HG02798 (cell line): ENCODE data around the gene KCP.
A peak's percentile ranks its signal among the peaks of the same experiment; 100 is the strongest.
"Not testable (repeated sequence)": the region's sequence is repeated elsewhere in the genome, so short reads cannot be mapped to it uniquely, and the experiment has no call there.

Source experiments
- ATAC-seq: cut with Tn5 transposase; IDR thresholded peaks from one replicate; pipeline ENCODE4 v1.9.1; 2021; ENCODE audit warnings: mild to moderate bottlenecking; ENCODE audit not compliant: unreplicated experiment, poor library complexity

KCP gene

DNA sequence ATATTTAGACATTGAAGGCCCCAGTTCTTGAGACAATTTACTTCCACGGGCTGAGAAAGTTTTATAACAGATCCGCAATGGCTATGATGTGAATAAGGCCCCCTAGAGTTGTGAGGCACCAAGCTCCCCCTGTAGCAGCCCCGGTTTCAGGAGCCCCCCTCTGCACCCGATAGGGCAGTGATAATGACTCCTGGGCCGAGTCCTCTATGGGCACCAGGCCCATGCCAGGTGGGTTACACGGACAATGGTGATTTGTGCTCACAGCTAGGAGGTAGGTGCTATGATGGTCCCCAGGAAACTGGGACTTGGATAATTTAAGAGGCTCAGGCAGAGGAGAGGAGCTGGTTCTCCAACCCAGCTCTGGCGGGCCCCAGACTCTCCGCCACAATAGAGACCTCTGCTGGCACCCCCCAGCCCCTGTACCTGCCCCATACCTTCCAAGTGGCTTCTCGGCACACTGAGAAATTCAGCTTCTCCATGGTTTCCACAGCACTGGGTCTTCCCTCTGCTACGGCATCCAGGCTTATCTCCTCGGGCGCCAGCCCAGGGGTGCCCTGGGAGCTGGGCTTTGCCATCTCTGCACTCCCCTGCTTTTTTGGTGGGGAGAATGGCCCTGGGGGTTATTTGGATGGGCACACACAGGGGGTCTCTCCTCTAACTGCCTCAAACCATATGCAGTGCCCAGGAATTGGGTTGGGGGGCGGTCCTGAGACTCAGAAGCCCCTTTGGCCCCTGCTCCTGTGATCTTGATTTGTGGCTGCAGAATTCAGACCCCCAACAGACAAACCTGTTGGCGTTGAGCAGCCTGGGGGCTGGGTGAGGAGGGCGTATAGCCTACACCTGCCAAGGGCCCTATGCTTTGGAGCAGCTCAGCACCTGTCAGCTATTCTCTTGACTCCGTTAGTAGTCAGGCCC is 12.2 kb upstream of the KCP start:
- no peak for ATAC-seq

DNA sequence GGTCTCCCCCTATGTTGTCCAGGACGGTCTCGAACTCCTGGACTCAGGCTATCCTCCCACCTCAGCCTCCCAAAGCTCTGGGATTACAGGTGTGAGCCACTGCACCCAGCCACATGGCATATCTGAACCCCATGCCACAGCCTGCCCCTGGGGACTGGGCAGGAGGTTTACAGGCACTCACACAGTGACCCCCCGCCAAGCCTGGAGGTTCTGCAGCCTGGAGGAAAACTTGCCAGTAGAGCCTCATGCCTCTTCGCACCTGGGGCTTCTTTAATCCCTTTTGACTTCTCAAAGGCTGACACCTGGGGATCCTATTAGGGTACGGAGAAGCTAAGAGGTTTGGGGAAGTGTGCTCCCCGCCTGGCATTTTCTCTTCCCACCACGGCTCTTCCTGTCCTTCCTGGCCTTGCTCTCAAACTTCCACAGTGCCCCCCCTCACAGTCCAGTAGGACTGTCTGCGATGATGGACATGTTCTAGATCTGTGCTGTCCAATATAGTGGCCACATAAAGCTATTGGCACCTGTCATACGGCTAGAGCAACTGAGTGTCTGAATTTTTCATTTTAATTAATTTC is 11.4 kb upstream of the KCP start:
- no peak for ATAC-seq

- ATAC-seq: no peak
These were observed 10.5 kb upstream of the KCP start for GRCh38 chr7:128920913-128921582.

DNA sequence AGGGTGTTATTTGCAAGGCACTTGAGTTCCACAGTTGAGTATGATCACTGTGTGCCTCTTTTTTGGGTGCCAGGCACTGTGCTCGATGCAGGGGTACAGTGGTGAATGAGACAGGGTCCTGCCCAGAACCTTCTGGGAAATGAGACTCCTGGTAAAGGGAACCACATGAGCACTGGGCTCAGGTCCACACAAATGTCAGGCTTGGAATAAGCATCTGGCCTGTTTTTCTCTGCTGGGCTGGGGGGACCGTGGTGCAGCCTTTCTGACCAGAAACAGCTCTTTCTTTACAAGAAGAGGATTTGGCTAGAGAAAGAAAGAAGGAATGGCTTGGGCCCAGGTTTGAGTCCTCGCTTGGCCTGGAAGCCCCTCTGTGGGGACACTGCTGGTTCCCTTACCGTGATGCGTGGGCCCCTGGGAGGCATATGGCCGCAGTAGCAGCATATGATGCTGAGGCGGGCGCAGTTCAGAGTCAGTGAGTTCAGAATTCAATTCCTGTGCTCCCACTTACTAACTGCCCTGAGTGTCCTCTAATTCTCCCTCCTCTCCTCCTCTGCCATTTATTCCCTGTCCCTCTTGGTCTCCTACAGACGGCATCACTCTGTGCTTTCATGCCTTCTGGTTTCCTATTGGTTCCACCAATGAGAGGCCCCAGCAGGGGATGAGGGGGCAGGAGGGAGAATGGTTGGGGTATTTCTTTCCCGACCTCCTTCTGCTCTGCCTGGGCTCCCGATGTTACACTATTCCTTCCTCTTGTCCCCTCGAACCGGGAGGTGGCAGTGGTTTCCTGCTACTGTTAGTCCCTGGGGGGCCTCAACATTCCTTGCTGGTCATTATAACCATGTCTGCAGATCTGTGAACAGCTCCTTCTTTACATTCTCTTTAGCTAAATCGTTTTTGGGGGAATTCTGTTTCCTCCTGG is 9.6 kb upstream of the KCP start:
- ATAC-seq: no peak

- no peak for ATAC-seq
These were observed 8.7 kb upstream of the KCP start for GRCh38 chr7:128919241-128919640.

- ATAC-seq: no peak
These were observed 7.6 kb upstream of the KCP start for GRCh38 chr7:128918016-128918665.

GRCh38 chr7:128917122-128917521 is 6.6 kb upstream of the KCP start:
- ATAC-seq: no peak

DNA sequence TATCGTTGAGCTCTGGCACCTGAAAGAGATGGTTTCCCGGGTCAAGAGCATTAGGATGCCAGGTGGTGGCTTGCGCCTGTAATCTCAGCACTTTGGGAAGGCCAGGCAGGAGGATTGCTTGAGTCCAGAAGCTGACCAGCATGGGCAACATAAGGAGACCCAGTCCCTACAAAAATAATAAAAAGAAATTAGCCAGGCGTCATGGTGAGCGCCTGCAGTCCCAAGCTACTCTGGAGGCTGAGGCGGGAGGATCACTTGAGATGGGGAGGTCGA is 6.1 kb upstream of the KCP start:
- no peak for ATAC-seq

- ATAC-seq: no peak
These were observed 5.5 kb upstream of the KCP start for GRCh38 chr7:128915841-128916642.

DNA sequence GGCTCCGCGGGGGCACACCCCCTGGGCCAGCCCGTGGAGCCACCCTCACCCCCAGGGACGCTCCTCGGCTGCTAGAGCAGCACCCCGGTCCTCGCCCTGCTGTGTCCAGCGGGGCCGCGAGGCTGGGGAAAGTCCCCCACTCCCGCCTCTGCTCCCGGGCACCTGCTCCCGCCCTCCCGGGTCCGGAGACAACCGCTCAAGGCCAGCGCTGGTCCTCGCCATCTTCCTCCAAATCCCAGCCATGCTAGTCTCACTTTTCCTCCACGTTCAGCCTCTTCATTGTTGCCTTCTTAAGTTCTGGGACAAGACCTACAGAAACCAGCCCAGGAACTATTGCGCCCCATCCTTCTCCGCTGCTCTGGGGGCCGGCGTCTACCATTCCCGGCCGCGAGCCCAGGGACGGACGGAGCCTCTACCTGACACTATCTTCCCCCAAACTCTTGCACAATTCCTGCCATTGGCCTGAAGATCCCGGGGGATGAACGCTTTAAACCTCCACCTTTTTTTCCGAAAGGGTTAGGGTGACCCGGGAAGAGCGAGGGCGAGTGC is 4.8 kb upstream of the KCP start:
- ATAC-seq: no peak

DNA sequence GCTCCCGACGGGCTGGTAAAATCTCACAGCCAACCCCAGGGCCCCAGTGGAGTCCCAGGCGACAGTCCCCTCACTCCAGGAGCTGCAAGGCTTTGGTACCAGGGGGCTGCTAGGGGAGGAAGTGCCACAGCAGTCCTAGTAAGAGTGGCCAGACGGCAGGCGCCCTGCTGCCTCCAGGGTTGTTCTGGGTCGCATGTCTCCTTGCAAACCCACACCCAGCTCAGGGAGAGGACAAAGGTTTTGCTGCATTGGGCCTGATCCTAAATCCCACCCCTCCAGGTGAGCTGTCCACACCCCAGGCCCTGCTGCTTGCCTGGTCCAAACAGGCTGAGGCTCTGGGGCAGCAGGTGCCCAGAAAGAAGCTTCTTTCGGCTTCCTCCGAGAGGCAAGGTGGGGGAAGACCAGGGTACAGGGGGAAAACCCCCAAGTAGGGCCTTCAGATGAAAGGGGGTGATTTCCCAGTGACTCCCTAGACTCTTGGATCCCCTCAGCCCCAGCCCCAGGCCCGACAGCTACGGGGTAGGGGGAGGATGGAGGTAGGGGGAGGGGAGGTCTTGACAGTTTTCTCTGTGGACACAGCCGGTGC is 4.2 kb upstream of the KCP start:
- ATAC-seq: peak; percentile 45

GRCh38 chr7:128913870-128914565 is 3.5 kb upstream of the KCP start:
- ATAC-seq: no peak

DNA sequence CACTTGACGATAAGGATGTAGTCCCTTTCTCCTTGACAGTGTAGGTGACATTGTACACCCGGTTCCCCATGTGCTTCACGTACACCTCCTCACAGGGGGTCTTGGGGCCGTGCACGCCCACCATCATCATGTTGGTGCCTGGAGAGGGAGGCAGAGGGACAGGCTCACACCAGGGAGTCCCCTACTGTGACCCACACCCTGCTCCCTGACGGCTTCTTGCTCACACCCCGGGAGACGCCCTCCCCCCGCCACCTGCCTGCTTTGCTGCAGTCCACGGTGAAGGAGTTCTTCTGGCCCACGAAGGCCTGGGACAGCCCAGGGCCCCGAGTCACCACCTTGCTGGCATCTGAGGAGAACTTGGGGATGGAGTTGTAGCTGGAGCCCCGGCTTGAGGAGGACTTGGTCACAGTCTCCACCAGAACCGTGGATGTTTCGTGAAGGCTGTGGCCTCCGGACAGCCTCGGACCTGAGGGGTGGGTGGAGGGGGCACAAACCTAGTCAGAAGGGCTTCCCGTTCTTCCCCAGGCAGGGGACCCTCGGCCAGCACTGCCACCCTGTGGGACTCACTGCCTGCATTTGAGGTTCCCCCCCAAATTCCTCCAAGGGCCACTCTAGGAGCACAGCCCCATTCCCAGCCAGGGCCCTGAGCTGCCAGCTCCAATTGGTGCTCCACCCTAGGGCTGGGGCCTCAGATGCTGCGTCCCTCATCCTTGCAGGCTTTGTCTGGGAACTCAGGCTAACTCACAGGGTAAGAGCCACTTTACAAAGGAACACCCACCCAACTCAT is 2.4 kb upstream of the KCP start:
- ATAC-seq: not testable (repeated sequence)

DNA sequence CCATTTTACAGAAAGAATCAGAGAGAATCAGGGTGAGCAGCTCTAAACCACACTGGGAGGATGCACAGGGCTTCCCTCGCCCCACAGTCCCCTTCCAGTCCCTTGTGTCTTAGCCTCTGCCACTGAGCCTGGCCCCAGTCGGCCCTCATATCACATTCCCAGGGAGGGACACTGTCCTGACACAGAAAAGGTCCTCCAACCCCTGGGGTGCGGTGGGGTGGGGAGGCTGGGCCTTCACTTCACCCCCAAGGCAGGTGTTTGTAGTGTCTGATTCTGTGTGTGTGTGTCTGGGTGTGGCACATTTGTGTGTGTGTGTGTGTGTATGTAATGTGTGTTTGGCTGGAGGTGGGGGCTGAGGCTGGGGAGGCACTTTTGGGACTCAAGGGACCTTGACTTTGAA is 1.8 kb upstream of the KCP start:
- no peak for ATAC-seq

DNA sequence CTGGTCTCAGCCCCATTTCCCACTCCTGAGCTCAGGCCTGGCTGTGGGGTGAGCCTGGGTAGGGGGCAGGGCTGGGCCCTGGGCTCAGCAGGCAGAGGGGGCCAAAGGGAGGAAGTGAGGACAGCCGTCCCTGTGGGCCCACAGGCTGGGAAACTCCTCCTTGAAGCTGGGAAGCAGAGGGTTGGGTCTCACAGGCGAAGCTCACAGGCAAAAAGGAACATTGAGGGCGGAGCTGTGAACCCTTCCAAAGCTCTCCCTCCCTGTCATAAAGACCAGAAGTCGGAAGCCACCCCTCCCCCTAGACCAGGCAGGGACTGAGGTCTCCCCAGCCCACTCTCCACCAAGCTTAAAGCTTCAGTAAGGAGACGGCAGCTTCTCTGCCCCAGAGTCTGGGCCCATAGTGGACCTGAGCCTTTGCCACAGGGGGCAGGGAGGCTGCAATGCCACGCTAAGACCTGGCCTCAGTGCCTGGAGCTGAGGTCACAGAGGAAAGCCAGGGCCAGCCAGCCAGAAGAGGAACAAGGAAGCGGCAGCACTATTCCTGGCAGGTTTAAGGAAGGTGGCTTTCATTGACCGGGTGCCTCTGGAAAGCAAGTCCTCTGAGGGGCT is 1.0 kb upstream of the KCP start:
- ATAC-seq: no peak

DNA sequence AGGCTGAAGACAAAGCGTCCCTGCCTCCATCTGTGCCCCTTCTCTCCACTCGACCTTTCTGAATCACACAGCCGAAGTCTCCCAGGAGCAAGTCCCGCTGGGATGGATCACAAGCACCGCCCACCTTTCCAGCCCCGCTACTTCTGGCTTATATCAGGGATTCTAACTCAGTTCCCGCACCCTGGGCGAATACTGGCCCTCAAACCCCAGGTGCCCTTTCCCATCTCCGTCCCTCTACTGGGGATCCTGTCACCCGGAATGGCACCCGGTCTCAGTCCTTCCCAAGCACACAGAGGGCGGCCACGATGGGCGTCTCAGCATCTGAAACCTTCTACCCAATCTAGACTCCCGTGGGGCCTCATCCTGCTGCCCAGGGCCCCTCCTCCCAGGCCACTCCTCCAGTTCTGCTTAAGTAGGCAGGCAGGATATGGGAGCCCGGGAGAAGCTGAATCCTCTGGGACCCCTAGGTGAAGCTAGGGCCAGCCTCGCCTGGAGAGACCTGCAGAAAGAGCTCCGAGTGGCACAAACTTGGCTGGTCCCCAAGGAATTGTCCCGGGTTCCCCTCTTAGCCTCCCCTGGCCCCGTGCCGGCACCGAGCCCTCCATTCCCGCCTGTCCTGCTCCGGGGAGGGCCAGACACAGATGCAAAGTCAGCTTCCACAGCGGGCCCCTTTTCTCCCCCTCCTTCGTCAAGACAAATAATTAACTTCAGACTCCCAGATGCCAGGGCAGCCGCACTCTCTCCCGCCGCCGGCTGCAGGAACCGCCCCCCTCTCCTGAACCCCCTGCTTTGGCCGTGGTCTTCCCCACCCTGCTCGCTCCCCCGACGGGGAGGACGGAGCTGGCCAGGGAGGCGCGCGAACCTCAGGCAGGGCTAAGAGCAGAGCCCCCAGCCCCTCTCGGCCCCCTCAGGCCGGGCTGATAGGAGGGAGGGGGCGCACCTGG is 612 bp downstream of the KCP start:
- no peak for ATAC-seq
